GM12878 (cell line): ENCODE results near the gene TOR2A. TPM values are rescaled to one million over a fixed set of nuclear protein-coding genes. Genes with fewer than 3 reads are reported as not detected.

Source experiments
- ATAC-seq: fragments of 200-7000 bp; cut with Tn5 transposase; 3 replicates; pipeline ENCODE4 v1.9.1; 2020; ENCODE audit warnings: mild to moderate bottlenecking, moderate library complexity
- Bru-seq: library from RNA; stranded (reverse); fragments of 400-500 nt; gene quantifications from one replicate; lab custom pipeline; 2021; lab: Mats Ljungman, UMichigan
- BruChase-seq, 2 experiments: library from RNA; stranded (reverse); fragments of 400-500 nt; gene quantifications; one replicate each; lab custom pipeline; 2021; lab: Mats Ljungman, UMichigan
- BruUV-seq: library from RNA; stranded (reverse); fragments of 400-500 nt; replicated peaks from 2 replicates; lab custom pipeline; 2021; lab: Mats Ljungman, UMichigan
- CTCF ChIA-PET: fragments of 300-600 bp; sonication (Branson Sonifier 250); formaldehyde crosslinking; extraction: SDS; loops from one replicate; lab custom pipeline; 2021; ENCODE audit warnings: inconsistent platforms; lab: Yijun Ruan, JAX
- POLR2A ChIA-PET: fragments of 350-600 bp; formaldehyde crosslinking; extraction: SDS; loops from one replicate; lab custom pipeline; 2021; ENCODE audit warnings: inconsistent platforms; lab: Charles Lee
- RAD21 ChIA-PET: fragments of 300-600 bp; sonication (Branson Sonifier 250); formaldehyde crosslinking; loops from one replicate; lab custom pipeline; 2023; ENCODE audit warnings: antibody characterized with exemption; ENCODE audit not compliant: unreplicated experiment; lab: Charles Lee
- SMC1A ChIA-PET: fragments of 300-600 bp; sonication (Branson Sonifier 250); formaldehyde crosslinking; loops from one replicate; lab custom pipeline; 2023; ENCODE audit not compliant: unreplicated experiment, uncharacterized antibody; lab: Charles Lee
- DNase-seq: peaks from one replicate; pipeline ENCODE4 v3.0.0-alpha.2; 2011; ENCODE audit warnings: low read depth, low spot score
- FAIRE-seq: peaks from 3 replicates; lab custom pipeline; 2011; peaks lifted over from hg19 to GRCh38; lab: Jason Lieb, UNC
- H2AFZ ChIP-seq: 2 replicates; pipeline ENCODE4 v1.6.0; 2011; ENCODE audit warnings: low read depth, low read length, control low read depth; ENCODE audit not compliant: control insufficient read depth
- H3K27ac ChIP-seq: 2 replicates; pipeline ENCODE4 v1.5.1; 2011; ENCODE audit warnings: control low read depth; ENCODE audit not compliant: control insufficient read depth, insufficient read depth
- H3K27me3 ChIP-seq, 2 experiments: replicated peaks in 1 of 2; 2 replicates each; pipeline versions ENCODE4 v1.6.0 to v1.6.1; 2011; ENCODE audit warnings: low read length in 1 of 2; ENCODE audit not compliant: control insufficient read depth in 2 of 2, insufficient read depth in 2 of 2
- H3K36me3 ChIP-seq, 2 experiments: 2 replicates each; pipeline ENCODE4 v1.5.1; 2011; ENCODE audit warnings: low read length in 1 of 2; ENCODE audit not compliant: control insufficient read depth in 2 of 2, insufficient read depth in 2 of 2
- H3K4me1 ChIP-seq: 2 replicates; pipeline ENCODE4 v1.6.1; 2011; ENCODE audit warnings: mild to moderate bottlenecking, low read length, moderate library complexity, mixed read lengths; ENCODE audit not compliant: control insufficient read depth, insufficient read depth
- H3K4me2 ChIP-seq: 2 replicates; pipeline ENCODE4 v1.6.0; 2011; ENCODE audit warnings: control low read depth; ENCODE audit not compliant: control insufficient read depth, insufficient read depth
- H3K4me3 ChIP-seq: fragments of 200-600 bp; sonication (generic); 2 replicates; pipeline ENCODE4 v1.5.1; 2016
- H3K79me2 ChIP-seq: 2 replicates; pipeline ENCODE4 v1.6.0; 2011; ENCODE audit warnings: low read length; ENCODE audit not compliant: control insufficient read depth, insufficient read depth
- H3K9ac ChIP-seq: 2 replicates; pipeline ENCODE4 v1.8.0; 2011; ENCODE audit warnings: low read length, control low read depth, mixed read lengths; ENCODE audit not compliant: control insufficient read depth, insufficient read depth
- H3K9me3 ChIP-seq: replicated peaks from 3 replicates; pipeline ENCODE4 v1.5.1; 2011; ENCODE audit warnings: mild to moderate bottlenecking, low read length; ENCODE audit not compliant: control insufficient read depth, insufficient read depth
- H4K20me1 ChIP-seq: 2 replicates; pipeline ENCODE4 v1.6.0; 2011; ENCODE audit not compliant: control insufficient read depth, insufficient read depth
- BHLHE40 ChIP-seq, 2 experiments: fragments of 450-650 bp in 1 of 2; IDR thresholded peaks; 2 replicates each; pipeline ENCODE4 v1.6.1; 2011 to 2017; ENCODE audit warnings: low read depth in 2 of 2, borderline replicate concordance in 1 of 2, improper control_type of control experiment in 1 of 2, low read length in 1 of 2, mild to moderate bottlenecking in 1 of 2
- CBFB ChIP-seq: IDR thresholded peaks from 2 replicates; pipeline ENCODE4 v1.6.1; 2016; ENCODE audit warnings: antibody characterized with exemption, low read depth
- CBX5 ChIP-seq: sonication (generic); IDR thresholded peaks from 2 replicates; pipeline ENCODE4 v1.6.1; 2016; ENCODE audit warnings: low read depth, moderate library complexity, mild to moderate bottlenecking, inconsistent platforms
- EZH2 ChIP-seq: IDR thresholded peaks from 2 replicates; pipeline ENCODE4 v1.6.1; 2012; ENCODE audit warnings: low read depth, mild to moderate bottlenecking, control low read depth, inconsistent platforms, low read length, borderline replicate concordance; ENCODE audit not compliant: control insufficient read depth
- IRF4 ChIP-seq: IDR thresholded peaks from 2 replicates; pipeline ENCODE4 v1.6.1; 2011; ENCODE audit warnings: low read depth, low read length
- KLF5 ChIP-seq: fragments of 450-650 bp; IDR thresholded peaks from 2 replicates; pipeline ENCODE4 v1.6.1; 2014; ENCODE audit warnings: mild to moderate bottlenecking; ENCODE audit not compliant: partially characterized antibody
- NR2F1 ChIP-seq: fragments of 450-650 bp; conservative IDR thresholded peaks from 2 replicates; pipeline ENCODE4 v1.6.1; 2017; ENCODE audit warnings: mild to moderate bottlenecking
- SPI1 ChIP-seq: IDR thresholded peaks from 2 replicates; pipeline ENCODE4 v1.6.1; 2011; ENCODE audit warnings: low read depth, mild to moderate bottlenecking, low read length, moderate library complexity, borderline replicate concordance; ENCODE audit not compliant: insufficient read depth
- SRF ChIP-seq, 2 experiments: IDR thresholded peaks; 2 replicates each; pipeline ENCODE4 v1.6.1; 2011; ENCODE audit warnings: low read depth in 2 of 2, low read length in 2 of 2, mild to moderate bottlenecking in 1 of 2, moderate library complexity in 1 of 2
- TCF7 ChIP-seq: IDR thresholded peaks from 2 replicates; pipeline ENCODE4 v1.6.1; 2014; ENCODE audit warnings: antibody characterized with exemption, borderline replicate concordance
- WGBS: methylation state at CpG from one replicate; pipeline ENCODE4 v1.1.6; 2016; ENCODE audit warnings: low lambda C conversion rate; ENCODE audit not compliant: insufficient replicate concordance, insufficient coverage; ENCODE audit errors: missing lambda C conversion rate; 5-methylcytosine and 5-hydroxymethylcytosine counted together
- in situ Hi-C: fragments of 300-500 bp; cut with MboI; formaldehyde crosslinking; loops from 9 replicates; pipeline ENCODE4 v1.14.3; 2018; ENCODE audit warnings: mixed read lengths
- intact Hi-C: fragments of 100-400 bp; cut with micrococcal nuclease; formaldehyde crosslinking; loops from one replicate; pipeline ENCODE4 v1.14.2; 2022; ENCODE audit not compliant: unreplicated experiment
- long read RNA-seq, 2 experiments: library from polyadenylated mRNA; unstranded; transcript quantifications; one replicate each; pipeline ENCODE4 v2.0.0, GENCODE V29; 2019 to 2020
- polyA minus RNA-seq, 3 experiments: library from RNA; depleted of rRNA, polyadenylated mRNA; stranded (reverse); fragments of >200 nt; gene quantifications; 2 replicates each; pipeline ENCODE4 v1.2.3, GENCODE V29; 2011
- polyA plus RNA-seq, 11 experiments: library from polyadenylated mRNA; depleted of rRNA in 4 of 11; unstranded in 6 of 11; stranded (reverse) in 5 of 11; fragments of >200 nt; fragmentation: Nextera tagmentation in 4 of 11; fragmentation: Illumina TruSeq in 1 of 11; extraction: Ambion mirVana in 4 of 11; extraction: Trizol in 1 of 11; gene quantifications; 1 replicate in 1 of 11; 2 replicates in 10 of 11; pipeline versions ENCODE4 v1.2.1 to v1.2.3, GENCODE V29; 2011 to 2016; ENCODE audit warnings: inconsistent platforms in 2 of 11, missing spikeins in 2 of 11, low read depth in 1 of 11
- total RNA-seq, 4 experiments: library from RNA; depleted of rRNA in 3 of 4; stranded (reverse); fragments of >200 nt in 3 of 4; fragmentation: Illumina TruSeq in 1 of 4; extraction: Trizol in 1 of 4; gene quantifications; 2 replicates each; pipeline versions ENCODE4 v1.2.1 to v1.2.3, GENCODE V29; 2013 to 2021
- TF ChIP-seq, protein P1 (sequence below): fragments of 450-650 bp; formaldehyde crosslinking; IDR thresholded peaks from 2 replicates; pipeline ENCODE4 v1.5.0; 2022; ENCODE audit warnings: mild to moderate bottlenecking, missing genetic modification characterization
- TF ChIP-seq, protein P2 (sequence below): fragments of 450-650 bp; IDR thresholded peaks from 2 replicates; pipeline ENCODE4 v1.6.1; 2016; ENCODE audit warnings: mild to moderate bottlenecking

The TOR2A gene
- total RNA-seq (2013; cell fraction: nucleolus; rRNA removed): 3.9 and 6.5 TPM in 2 replicates
- total RNA-seq (2014; rRNA removed): 7.8 and 12.6 TPM in 2 replicates
- 2.7 and 4.2 TPM in 2 replicates for total RNA-seq (2014; rRNA removed; fragmentation: Illumina TruSeq; extraction: Trizol)
- total RNA-seq (2021): 11.5 and 11.6 TPM in 2 replicates
- 2.6 TPM for polyA plus RNA-seq (2011; ENCODE audit: low read depth)
- polyA plus RNA-seq (2011; rRNA removed): 0.91 and 2.4 TPM in 2 replicates
- 6.6 and 11.0 TPM in 2 replicates for polyA plus RNA-seq (2011; cell fraction: cytosol; rRNA removed)
- 13.5 and 13.6 TPM in 2 replicates for polyA plus RNA-seq (2011; cell fraction: nucleus; rRNA removed)
- 6.7 and 8.2 TPM in 2 replicates for polyA plus RNA-seq (2012)
- polyA plus RNA-seq (2014; fragmentation: Illumina TruSeq; extraction: Trizol): 1.6 and 5.4 TPM in 2 replicates
- polyA plus RNA-seq (2014; fragmentation: Nextera tagmentation; extraction: Ambion mirVana): 1 to 10 TPM in 1 of 2 experiments, under 1 TPM in 1; 0.52 to 1.6 TPM
- 14.3 and 17.4 TPM in 2 replicates for polyA plus RNA-seq (2014; rRNA removed)
- polyA plus RNA-seq (2016; fragmentation: Nextera tagmentation; extraction: Ambion mirVana): 10 to 100 TPM; 22.1 to 23.7 TPM
- 1.4 and 4.9 TPM in 2 replicates for polyA minus RNA-seq (2011; rRNA and poly(A)+ RNA removed)
- 2.7 and 4.3 TPM in 2 replicates for polyA minus RNA-seq (2011; cell fraction: cytosol; rRNA and poly(A)+ RNA removed)
- polyA minus RNA-seq (2011; cell fraction: nucleus; rRNA and poly(A)+ RNA removed): 5.1 and 8.0 TPM in 2 replicates
- percentile 54 among the genes with signal in this experiment for Bru-seq, nascent RNA
- BruChase-seq, experiment 1, labeled RNA remaining after a 6-hour chase: percentile 51 among the genes with signal in this experiment
- percentile 56 among the genes with signal in this experiment for BruChase-seq, experiment 2, labeled RNA remaining after a 2-hour chase
- long read RNA-seq, experiment 1, transcript TOR2A-203 (5 exons, 1,523 nt): major isoform, 11 of 20 reads
- long read RNA-seq, experiment 1, transcript TOR2A-209 (4 exons, 933 nt): minor isoform, 5 of 20 reads
- long read RNA-seq, experiment 1, partial matches to known transcripts: 1 of 20 reads
- long read RNA-seq, experiment 1, other reads (novel, unspliced or antisense): 1 of 20 reads
- long read RNA-seq, experiment 2, partial matches to known transcripts: 0 of 1 reads
- long read RNA-seq, experiment 2, other reads (novel, unspliced or antisense): 0 of 1 reads

DNA sequence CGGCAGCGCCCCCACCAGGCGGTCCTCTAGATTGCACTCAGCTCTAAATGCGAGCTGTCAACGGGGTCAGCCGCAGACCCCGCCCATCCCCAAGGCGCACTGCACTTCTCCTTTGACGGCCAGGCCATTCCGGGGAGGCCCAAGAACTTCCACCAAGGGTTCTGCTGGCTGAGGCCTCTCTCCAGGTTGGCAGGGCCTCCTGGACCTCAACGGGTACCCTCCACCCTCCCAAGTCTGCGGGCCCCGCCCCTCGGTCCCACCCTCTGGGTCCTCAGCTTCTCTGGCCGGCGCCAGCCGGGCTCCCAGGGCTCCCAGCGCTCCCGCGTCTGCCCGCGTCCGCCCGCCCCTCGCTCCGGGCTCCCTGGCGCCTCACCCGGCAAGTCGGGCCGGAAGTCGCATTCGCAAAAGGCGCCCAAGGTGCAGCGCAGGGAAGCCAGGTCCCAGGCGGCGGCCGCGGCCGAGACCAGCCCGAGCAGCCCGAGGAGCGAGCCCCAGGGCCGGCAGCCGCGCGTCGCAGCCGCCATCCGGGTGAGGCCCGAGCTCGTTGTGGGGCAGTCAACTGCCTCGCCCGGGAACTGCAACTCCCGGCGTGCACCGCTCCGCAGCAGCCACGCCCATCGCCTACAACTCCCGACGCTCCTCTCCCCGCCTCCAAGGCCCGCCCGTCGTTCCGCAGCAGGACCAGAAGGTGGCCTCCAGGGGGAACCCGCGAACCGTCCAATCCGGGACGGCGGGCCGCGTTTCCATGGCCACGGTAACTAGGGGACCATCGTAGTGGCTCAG, at the start of gene TOR2A:
TSS of gene TOR2A (minus strand) at position 548 of the 783 bp plus-strand sequence. CDS start at position 524, 24 bp downstream.
- Histone ChIP-seq H3K4me1 (peaks cover 6% of the 10 kb centered on the region), H3K4me2 (peak within 1 kb of the TSS; percentile 100), H3K4me3 (peak within 1 kb of the TSS; percentile 76), H3K27me3 (no peaks in the 10 kb centered on the region), H3K27ac (peak within 1 kb of the TSS; percentile 71), H2AFZ (peak within 1 kb of the TSS; percentile 94), H3K36me3 (no peaks in the 10 kb centered on the region; a peak in 3 of 4 replicates), H3K9ac (peak within 1 kb of the TSS; percentile 78), H3K9me3 (no peaks in the 10 kb centered on the region), H3K79me2 (no peaks in the 10 kb centered on the region), H4K20me1 (no peaks in the 10 kb centered on the region)
- FAIRE-seq (peak; percentile 89), DNase-seq (peak; percentile 81), ATAC-seq (peak; percentile 98)
- intact Hi-C loops: loop anchor here (1.0 to 2.0 kb wide), 6 partner anchors 42 to 231 kb away; no protein-coding TSS in a partner anchor
- in situ Hi-C loops: loop anchor here (5.0 kb wide), 3 partner anchors 143 to 233 kb away; no protein-coding TSS in a partner anchor
- ChIA-PET SMC1A (interaction anchor here (0.8 to 2.3 kb wide), 32 partner anchors 11 to 338 kb away, joined by 3 to 25 read pairs (median 5); partner anchors contain the start of genes CDK9, CFAP157, ENG and FPGS), RAD21 (interaction anchor here (0.6 to 2.6 kb wide), 54 partner anchors 11 to 794 kb away, joined by 3 to 83 read pairs (median 4); partner anchors contain the start of genes CDK9, FPGS, PIP5KL1 and PTRH1), CTCF (interaction anchor here (0.5 to 2.5 kb wide), 65 partner anchors 9 to 1143 kb away, joined by 3 to 79 read pairs (median 5); partner anchors contain the start of genes CDK9, ENG, FPGS and PIP5KL1), POLR2A (interaction anchor here (0.6 to 2.0 kb wide), 12 partner anchors 29 to 216 kb away, joined by 3 to 13 read pairs (median 5); partner anchors contain the start of genes CDK9 and SH2D3C)
- no TSS peak for BruUV-seq
- under 1% methylated on average over 76 of the region's 76 CpGs for WGBS
- TF ChIP-seq EZH2 (no peak), NR2F1 (peak; percentile 66), TCF7 (no peak), CBFB (no peak), CBX5 (no peak), SRF (IDR thresholded peaks at IDR 0.05; ENCODE audit: low read depth in 2 of 2, low read length in 2 of 2) (0 out of 4 replicates have a peak, but pooled peaks of 1 of the 2 experiments have one; percentile 14), SPI1 (peak; percentile 71; the same call in 1 of the 2 replicates), KLF5 (no peak), BHLHE40 (IDR thresholded peaks at IDR 0.05; ENCODE audit: borderline replicate concordance in 1 of 2, low read depth in 2 of 2, low read length in 1 of 2) (peak; percentile 66; a peak in 3 of 4 replicates), IRF4 (0 out of 2 replicates have a peak, but pooled peaks have one; percentile 15)
- TF ChIP-seq, protein P1, sequence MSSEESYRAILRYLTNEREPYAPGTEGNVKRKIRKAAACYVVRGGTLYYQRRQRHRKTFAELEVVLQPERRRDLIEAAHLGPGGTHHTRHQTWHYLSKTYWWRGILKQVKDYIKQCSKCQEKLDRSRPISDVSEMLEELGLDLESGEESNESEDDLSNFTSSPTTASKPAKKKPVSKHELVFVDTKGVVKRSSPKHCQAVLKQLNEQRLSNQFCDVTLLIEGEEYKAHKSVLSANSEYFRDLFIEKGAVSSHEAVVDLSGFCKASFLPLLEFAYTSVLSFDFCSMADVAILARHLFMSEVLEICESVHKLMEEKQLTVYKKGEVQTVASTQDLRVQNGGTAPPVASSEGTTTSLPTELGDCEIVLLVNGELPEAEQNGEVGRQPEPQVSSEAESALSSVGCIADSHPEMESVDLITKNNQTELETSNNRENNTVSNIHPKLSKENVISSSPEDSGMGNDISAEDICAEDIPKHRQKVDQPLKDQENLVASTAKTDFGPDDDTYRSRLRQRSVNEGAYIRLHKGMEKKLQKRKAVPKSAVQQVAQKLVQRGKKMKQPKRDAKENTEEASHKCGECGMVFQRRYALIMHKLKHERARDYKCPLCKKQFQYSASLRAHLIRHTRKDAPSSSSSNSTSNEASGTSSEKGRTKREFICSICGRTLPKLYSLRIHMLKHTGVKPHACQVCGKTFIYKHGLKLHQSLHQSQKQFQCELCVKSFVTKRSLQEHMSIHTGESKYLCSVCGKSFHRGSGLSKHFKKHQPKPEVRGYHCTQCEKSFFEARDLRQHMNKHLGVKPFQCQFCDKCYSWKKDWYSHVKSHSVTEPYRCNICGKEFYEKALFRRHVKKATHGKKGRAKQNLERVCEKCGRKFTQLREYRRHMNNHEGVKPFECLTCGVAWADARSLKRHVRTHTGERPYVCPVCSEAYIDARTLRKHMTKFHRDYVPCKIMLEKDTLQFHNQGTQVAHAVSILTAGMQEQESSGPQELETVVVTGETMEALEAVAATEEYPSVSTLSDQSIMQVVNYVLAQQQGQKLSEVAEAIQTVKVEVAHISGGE: no peak
- TF ChIP-seq, protein P2, sequence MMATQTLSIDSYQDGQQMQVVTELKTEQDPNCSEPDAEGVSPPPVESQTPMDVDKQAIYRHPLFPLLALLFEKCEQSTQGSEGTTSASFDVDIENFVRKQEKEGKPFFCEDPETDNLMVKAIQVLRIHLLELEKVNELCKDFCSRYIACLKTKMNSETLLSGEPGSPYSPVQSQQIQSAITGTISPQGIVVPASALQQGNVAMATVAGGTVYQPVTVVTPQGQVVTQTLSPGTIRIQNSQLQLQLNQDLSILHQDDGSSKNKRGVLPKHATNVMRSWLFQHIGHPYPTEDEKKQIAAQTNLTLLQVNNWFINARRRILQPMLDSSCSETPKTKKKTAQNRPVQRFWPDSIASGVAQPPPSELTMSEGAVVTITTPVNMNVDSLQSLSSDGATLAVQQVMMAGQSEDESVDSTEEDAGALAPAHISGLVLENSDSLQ: peak; percentile 66
